DMS 273 treated with DMSO at 0.1 percent for 48 hours (cell line): ENCODE data around the gene KREMEN1.
A peak's percentile ranks its signal among the peaks of the same experiment; 100 is the strongest.

Experiments used
- DNase-seq: peaks from one replicate; lab custom pipeline; 2025; lab: John Stamatoyannopoulos, UW

KREMEN1 gene

DNA sequence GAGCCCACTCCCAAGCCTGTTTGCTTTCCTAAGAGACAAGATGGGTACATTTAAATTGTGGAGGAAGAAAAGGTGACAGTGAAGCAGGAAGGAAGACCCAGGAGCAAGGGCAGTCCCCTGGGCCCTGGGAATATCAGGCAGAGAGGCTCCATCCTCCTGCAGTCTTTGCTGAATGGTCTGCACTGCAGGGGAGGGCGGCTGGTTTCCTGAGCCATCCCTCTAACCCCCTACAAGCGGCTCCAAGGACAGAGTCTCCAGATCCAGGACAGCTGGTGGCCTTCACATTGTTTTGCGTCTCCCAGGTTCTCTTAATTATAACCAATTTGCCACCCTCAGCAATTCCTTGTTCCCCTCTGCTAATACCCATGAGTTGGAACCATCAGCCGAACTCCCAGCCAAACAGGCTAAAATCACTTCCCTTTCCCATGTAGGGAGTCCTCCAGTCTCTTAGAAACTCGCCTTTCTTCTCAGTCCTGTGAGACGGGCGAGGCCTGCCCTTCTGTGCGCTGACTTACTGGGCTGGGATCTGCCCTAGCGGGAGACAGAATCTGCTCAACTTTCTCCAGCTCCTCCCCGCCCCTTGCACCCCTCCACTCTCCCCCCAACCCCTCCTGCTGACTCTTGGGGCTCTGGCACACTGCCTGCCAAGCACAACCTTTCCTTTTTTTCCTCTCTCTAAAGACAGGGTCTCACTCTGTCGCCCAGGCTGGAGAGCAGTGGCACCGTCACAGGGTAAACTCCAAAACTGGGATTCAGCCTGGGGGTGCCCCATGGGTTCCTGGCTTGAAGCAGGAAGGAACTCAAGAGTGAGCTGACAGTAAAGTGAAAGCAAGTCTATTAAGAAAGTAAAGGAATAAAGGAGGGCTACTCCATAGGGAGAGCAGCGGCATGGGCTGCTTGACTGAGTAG, 79.5 kb downstream of the KREMEN1 start:
- DNase-seq: no peak

DNA sequence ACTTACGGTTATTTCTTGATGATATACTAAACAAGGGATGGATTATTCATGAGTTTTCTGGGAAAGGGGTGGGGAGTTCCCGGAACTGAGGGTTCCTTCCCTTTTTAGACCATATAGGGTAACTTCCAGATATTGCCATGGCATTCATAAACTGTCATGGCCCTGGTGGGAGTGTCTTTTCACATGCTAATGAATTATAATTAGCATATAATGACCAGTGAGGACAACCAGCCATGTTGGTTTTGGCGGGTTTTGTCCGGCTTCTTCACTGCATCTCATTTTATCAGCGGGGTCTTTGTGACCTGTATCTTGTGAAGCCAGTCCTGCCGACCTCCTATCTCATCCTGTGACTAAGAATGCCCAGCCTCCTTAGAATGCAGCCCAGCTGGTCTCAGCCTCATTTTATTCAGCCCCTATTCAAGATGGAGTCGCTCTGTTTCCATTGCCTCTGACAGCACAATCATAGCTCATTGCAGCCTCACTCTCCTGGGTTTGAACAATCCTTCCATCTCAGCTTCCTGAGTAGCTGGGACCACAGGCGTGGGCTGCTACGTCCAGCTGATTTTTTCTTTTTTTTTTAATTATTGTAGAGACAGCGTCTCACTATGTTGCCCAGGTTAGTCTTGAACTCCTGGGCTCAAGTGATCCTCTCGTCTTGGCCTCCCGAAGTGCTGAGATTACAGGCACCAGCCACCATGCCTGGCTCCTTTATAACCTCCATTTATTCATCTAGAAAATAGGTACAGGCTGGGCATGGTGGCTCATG, 80.3 kb downstream of the KREMEN1 start:
- DNase-seq: no peak

- DNase-seq: peak; percentile 26
Observed at GRCh38 chr22:29154364-29155048, 81.7 kb downstream of the KREMEN1 start.

- no peak for DNase-seq
Observed at GRCh38 chr22:29155966-29156365, 83.1 kb downstream of the KREMEN1 start.

DNA sequence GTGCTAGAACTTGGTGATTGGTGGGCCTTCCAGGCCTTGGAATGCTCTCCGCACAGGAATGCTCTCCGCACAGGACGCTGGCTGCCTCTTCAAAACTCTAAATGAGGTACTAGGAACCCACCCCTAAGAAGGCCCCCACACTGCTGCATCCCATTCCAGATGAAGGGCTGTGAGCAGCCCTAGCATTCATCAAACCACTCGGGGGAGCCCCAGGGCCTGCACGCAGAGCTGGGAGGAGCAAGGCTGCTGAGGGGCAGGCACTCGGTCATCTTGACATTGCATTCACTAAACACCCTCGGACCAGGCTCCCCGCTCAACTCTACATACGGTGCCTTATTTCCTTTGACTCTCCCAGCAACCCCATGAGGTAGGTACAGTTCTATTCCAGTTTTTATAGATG, 83.7 kb downstream of the KREMEN1 start:
- DNase-seq: no peak

DNA sequence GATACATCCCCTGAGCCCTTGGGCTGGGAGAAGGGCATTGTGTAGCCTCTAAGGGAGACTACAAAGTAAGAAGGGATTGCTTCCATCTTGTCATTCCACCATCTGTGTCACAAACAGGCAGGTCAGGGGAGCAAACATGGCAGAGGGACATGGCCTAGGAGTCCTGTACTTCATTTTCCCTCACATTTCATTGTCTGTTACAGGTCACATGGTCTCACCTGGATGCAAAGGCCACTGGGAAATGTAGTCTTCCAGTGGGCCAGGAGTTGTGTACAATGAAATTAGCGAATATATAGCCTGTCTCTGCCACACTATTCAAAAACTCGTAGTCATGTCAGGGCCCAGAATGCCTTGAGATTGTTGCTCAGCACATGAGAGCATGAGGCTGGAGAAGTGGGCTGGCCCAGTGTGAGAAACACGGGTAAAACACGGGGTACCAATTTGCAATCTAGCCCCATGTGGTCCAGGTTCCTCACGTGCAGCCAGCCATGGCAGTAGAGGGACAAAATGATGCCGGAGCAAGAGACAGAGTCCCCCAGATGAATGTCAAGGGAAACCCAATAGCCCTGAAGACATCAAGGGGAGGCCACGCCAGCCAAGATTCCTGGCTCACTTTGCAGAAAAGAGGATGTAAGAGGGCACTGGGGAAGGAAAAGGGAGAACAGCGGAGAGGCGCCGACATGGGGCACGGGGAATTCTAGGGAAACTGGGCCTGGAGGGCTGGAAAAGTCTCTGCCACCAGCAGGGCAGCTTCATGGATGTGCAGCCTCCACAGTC, 85.1 kb downstream of the KREMEN1 start:
- no peak for DNase-seq

- DNase-seq: no peak
Observed at GRCh38 chr22:29158546-29158945, 85.7 kb downstream of the KREMEN1 start.

DNA sequence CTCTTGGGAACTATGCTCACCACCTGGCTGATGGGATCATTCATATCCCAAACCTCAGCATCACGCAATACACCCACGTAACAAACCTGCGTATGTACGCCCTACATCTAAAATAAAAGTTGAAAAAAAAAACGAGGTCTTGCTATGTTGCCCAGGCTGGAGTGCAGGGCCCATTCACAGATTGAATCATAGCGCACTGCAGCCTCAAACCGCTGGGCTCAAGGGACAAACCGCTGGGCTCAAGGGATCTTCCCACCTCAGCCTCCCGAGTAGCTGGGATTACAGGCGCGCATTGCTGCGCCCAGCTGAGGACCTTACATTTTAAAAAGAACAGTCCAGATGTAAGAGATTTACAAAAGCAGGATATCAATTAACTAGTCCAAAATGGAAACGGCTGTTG, 91.0 kb downstream of the KREMEN1 start:
- DNase-seq: no peak

GRCh38 chr22:29165321-29166060, 92.7 kb downstream of the KREMEN1 start:
- DNase-seq: no peak

- no peak for DNase-seq
Observed at GRCh38 chr22:29166180-29166579, 93.3 kb downstream of the KREMEN1 start.

GRCh38 chr22:29167032-29167911, 94.4 kb downstream of the KREMEN1 start:
- no peak for DNase-seq

- no peak for DNase-seq
Observed at GRCh38 chr22:29171721-29172120, 98.9 kb downstream of the KREMEN1 start.

DNA sequence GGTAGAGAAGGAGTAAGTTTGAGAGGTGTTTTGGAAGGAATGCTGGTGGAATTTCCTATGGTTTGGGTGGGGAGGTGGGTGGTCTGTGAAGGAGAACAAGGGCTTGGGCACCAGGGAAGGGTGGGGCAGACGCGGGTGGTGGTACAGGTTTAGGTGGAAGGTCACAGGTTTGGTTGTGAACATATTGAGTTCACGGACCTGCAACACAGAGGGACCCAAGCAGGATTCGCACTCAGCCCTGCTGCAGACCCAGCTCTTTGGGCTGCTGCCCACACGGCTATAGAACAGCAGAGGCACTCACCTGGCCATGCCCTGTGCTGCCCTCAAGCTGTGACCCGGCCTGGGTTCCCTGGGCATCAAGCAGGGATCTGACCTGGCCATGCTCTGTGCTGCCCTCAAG, 99.4 kb downstream of the KREMEN1 start:
- DNase-seq: no peak

GRCh38 chr22:29175312-29175835, 102.5 kb downstream of the KREMEN1 start:
- DNase-seq: no peak

DNA sequence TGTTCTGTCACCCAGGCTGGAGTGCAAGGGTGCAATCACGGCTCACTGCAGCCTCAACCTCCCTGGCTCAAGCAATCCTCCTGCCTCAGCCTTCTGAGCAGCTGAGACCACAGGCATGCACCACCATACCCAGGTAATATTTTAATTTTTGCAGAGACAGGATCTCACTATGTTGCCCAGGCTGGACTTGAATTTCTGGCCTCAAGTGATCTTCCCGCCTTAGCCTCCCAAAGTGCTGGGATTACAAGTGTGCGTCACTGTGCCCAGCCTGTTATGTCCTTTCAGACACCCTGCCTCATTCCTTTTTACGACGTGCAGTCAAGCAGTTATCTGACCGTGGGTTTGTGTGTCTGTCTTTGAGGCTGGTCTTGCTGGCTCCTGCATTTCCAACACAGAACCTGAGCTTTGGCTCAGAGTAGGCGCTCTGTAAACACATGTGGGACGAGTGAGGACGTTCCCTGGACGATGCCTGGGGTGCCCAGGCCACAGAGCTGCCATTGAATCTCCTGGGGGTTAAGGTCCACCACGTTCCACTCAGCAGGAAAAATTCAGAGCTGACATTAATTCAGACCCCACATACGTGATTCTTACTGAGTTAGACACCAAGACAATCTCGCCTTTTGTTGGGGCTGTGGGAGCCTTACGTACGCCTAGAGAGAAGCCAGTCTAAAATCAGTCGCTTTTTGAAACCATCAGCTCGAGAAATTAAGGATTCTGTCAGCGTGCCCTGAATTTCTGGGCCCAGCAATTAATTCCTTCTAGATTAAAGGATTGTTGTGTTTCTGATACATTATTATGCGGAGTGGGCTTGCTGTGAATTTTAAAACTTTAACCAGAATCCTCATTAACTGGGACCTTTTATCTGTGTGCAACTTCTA, 111.4 kb downstream of the KREMEN1 start:
- DNase-seq: no peak

GRCh38 chr22:29184849-29185490, 112.1 kb downstream of the KREMEN1 start:
- DNase-seq: no peak

DNA sequence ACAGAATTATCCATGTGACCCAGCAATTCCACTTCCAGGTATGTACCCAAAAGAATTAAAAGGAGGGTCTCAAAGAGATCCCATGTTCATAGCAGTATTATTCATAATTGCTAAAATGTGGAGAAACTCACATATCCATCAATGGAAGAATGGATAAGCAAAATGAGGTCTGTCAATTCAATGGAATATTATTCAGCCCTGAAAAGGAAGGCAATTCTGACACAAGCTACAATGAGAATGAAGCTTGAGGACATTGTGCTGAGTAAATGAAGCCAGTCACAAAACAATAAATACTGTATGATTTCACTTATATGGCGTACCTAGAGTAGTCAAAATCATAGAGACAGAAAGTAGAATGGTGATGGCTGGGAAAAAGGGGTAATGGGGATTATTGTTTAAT, 113.5 kb downstream of the KREMEN1 start:
- DNase-seq: no peak

- no peak for DNase-seq
Observed at GRCh38 chr22:29187831-29188230, 115.0 kb downstream of the KREMEN1 start.
